ENCODE results near the gene TRIM72. TPM values are rescaled to one million over a fixed set of nuclear protein-coding genes. Genes with fewer than 3 reads are reported as not detected.

Gene TRIM72
- total and polyA plus RNA-seq, 2 donors (not counting 3 experiments of a cell fraction or from before 2014, with no cell fraction given) = not detected

GRCh38 chr16:31190818-31191444 lies 23.0 kb upstream of the TRIM72 start:
- H3K27me3 ChIP-seq (ENCODE audit: control insufficient read depth in 2 of 2, insufficient read depth in 2 of 2, low read length in 2 of 2) = no peaks in the 10 kb centered on the region
- H3K9ac ChIP-seq (replicated peaks; ENCODE audit: extremely low read depth, insufficient read depth, low read length) = no peak overlapping the region
- TF ChIP-seq POLR2AphosphoS5 (IDR thresholded peaks at IDR 0.05; ENCODE audit: insufficient read depth, low read depth, low read length) = peak; percentile 10
- no peak for TF ChIP-seq GATA2 (IDR thresholded peaks at IDR 0.05; ENCODE audit: insufficient read depth, insufficient read length, low read depth, low read length)
- H3K9me1 ChIP-seq (replicated peaks; ENCODE audit: control insufficient read depth, extremely low read depth, insufficient read depth, low read length) = no peaks in the 10 kb centered on the region
- DNase-seq (ENCODE audit: low read depth, low spot score) = no peak
- ChIA-PET CTCF (no interaction called here), POLR2A (interaction anchor here (1.4 to 2.0 kb wide), 3 partner anchors 10 to 11 kb away, joined by 3 to 11 read pairs (median 5); partner anchors contain the start of gene FUS)
- peaks cover 6% of the 10 kb centered on the region for H4K20me1 ChIP-seq (replicated peaks; ENCODE audit: control insufficient read depth, extremely low read depth, insufficient read depth, low read length)
- no peak for FAIRE-seq
- dilution Hi-C loops (cut with MboI; ENCODE audit: extremely low pct_ligation_motif_present, low sequenced_read_pairs) = no loop called here
- H3K4me3 ChIP-seq (replicated peaks in 1 of 3; ENCODE audit: insufficient read depth in 1 of 3, low read depth in 1 of 3, low read length in 3 of 3) = no peak overlapping the region
- H3K9me3 ChIP-seq (replicated peaks; ENCODE audit: control insufficient read depth, insufficient read depth, low read length) = no peaks in the 10 kb centered on the region
- BruUV-seq (replicated peaks) = no TSS peak
- no peaks in the 10 kb centered on the region for H3K4me1 ChIP-seq (ENCODE audit: control insufficient read depth, extremely low read depth, insufficient read depth, low read length)
- intact Hi-C loops (cut with micrococcal nuclease) = no loop called here
- no peak overlapping the region for H3K27ac ChIP-seq (ENCODE audit: insufficient read depth, low read depth, low read length)
- peaks cover 70 to 83% of the 10 kb centered on the region in 2 experiments for H3K36me3 ChIP-seq (ENCODE audit: control insufficient read depth in 2 of 2, extremely low read depth in 1 of 2, insufficient read depth in 2 of 2, low read length in 2 of 2)
- peaks cover 51% of the 10 kb centered on the region for H3K79me2 ChIP-seq (ENCODE audit: control insufficient read depth, insufficient read depth, low read length)
- no peak overlapping the region for H2AFZ ChIP-seq (ENCODE audit: low read depth, low read length)
- no peak overlapping the region for H3K4me2 ChIP-seq (ENCODE audit: insufficient read depth, low read length)

DNA sequence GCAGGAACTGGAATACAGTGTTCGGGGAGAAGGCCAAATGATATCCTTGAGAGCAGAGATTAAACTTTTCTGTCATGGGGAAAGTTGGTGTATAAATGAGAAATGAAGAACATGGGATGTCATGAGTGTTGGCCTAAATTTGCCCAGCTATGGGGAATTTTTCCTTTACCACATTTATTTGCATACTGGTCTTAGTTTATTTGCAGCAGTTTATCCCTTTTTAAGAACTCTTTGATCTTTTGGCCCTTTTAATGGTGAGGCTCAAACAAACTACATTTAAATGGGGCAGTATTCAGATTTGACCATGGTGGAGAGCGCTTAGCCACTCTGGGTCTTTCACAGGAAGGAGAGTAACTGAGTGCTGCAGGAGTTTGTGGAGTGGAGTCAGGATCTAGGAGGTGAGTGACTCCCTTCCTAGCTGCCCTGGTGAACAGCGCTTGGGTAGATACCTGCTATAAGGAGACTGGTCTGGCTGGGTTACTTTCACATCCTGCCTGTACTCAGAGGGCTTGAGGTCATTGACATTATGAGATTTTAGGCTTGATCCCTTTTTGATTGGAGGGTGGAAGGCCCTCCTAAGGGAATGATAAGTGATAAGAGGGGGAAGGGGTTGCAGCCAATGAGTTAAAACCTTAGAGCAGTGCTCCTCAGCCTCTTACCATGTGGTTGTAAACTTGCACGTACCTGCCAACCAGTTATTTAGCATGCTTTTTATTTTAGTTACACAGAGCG lies 22.1 kb upstream of the TRIM72 start:
- intact Hi-C loops (cut with micrococcal nuclease) (no loop called here), dilution Hi-C loops (cut with MboI; ENCODE audit: extremely low pct_ligation_motif_present, low sequenced_read_pairs) (no loop called here)
- H3K9me1 ChIP-seq (replicated peaks; ENCODE audit: control insufficient read depth, extremely low read depth, insufficient read depth, low read length) = no peaks in the 10 kb centered on the region
- H3K79me2 ChIP-seq (ENCODE audit: control insufficient read depth, insufficient read depth, low read length) = peaks cover 41% of the 10 kb centered on the region
- no peak overlapping the region for H3K4me3 ChIP-seq (replicated peaks in 1 of 3; ENCODE audit: insufficient read depth in 1 of 3, low read depth in 1 of 3, low read length in 3 of 3)
- peaks cover 3% of the 10 kb centered on the region for H4K20me1 ChIP-seq (replicated peaks; ENCODE audit: control insufficient read depth, extremely low read depth, insufficient read depth, low read length)
- no peak for TF ChIP-seq FOS (IDR thresholded peaks at IDR 0.05; ENCODE audit: borderline replicate concordance, insufficient read depth, low read length)
- TF ChIP-seq, protein P1, sequence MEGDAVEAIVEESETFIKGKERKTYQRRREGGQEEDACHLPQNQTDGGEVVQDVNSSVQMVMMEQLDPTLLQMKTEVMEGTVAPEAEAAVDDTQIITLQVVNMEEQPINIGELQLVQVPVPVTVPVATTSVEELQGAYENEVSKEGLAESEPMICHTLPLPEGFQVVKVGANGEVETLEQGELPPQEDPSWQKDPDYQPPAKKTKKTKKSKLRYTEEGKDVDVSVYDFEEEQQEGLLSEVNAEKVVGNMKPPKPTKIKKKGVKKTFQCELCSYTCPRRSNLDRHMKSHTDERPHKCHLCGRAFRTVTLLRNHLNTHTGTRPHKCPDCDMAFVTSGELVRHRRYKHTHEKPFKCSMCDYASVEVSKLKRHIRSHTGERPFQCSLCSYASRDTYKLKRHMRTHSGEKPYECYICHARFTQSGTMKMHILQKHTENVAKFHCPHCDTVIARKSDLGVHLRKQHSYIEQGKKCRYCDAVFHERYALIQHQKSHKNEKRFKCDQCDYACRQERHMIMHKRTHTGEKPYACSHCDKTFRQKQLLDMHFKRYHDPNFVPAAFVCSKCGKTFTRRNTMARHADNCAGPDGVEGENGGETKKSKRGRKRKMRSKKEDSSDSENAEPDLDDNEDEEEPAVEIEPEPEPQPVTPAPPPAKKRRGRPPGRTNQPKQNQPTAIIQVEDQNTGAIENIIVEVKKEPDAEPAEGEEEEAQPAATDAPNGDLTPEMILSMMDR (IDR thresholded peaks at IDR 0.05; ENCODE audit: extremely low read depth in 1 of 2, insufficient read depth in 1 of 2, low read depth in 1 of 2, low read length in 2 of 2) = no peak
- TF ChIP-seq POLR2A (IDR thresholded peaks at IDR 0.05; ENCODE audit: low read depth, low read length) = no peak
- TF ChIP-seq POLR2AphosphoS5 (IDR thresholded peaks at IDR 0.05; ENCODE audit: insufficient read depth, low read depth, low read length) = no peak
- TF ChIP-seq MYC (IDR thresholded peaks at IDR 0.05; ENCODE audit: low read depth, low read length) = no peak
- no peak for TF ChIP-seq JUN (IDR thresholded peaks at IDR 0.05; ENCODE audit: borderline replicate concordance, insufficient read depth, insufficient read length, low read depth)
- no peak for TF ChIP-seq EZH2 (IDR thresholded peaks at IDR 0.05; ENCODE audit: borderline replicate concordance, low read depth, low read length, severe bottlenecking)
- TF ChIP-seq GATA2 (IDR thresholded peaks at IDR 0.05; ENCODE audit: insufficient read depth, insufficient read length, low read depth, low read length) = no peak
- TF ChIP-seq, protein P2, sequence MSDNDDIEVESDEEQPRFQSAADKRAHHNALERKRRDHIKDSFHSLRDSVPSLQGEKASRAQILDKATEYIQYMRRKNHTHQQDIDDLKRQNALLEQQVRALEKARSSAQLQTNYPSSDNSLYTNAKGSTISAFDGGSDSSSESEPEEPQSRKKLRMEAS (IDR thresholded peaks at IDR 0.05; ENCODE audit: insufficient read depth, insufficient read length) = no peak
- H3K36me3 ChIP-seq (ENCODE audit: control insufficient read depth in 2 of 2, extremely low read depth in 1 of 2, insufficient read depth in 2 of 2, low read length in 2 of 2) = peaks cover 63 to 79% of the 10 kb centered on the region in 2 experiments
- FAIRE-seq (no peak), DNase-seq (ENCODE audit: low read depth, low spot score) (no peak)
- H3K4me1 ChIP-seq (ENCODE audit: control insufficient read depth, extremely low read depth, insufficient read depth, low read length) = no peaks in the 10 kb centered on the region
- no peak overlapping the region for H3K9ac ChIP-seq (replicated peaks; ENCODE audit: extremely low read depth, insufficient read depth, low read length)
- H2AFZ ChIP-seq (ENCODE audit: low read depth, low read length) = no peak overlapping the region
- ChIA-PET CTCF (interaction anchor here (1.0 to 1.5 kb wide), 2 partner anchors 9 to 15 kb away, joined by 3 read pairs; no protein-coding TSS in a partner anchor), POLR2A (interaction anchor here (1.2 to 2.0 kb wide), 3 partner anchors 9 to 12 kb away, joined by 3 to 11 read pairs (median 5); partner anchors contain the start of gene FUS)
- H3K9me3 ChIP-seq (replicated peaks; ENCODE audit: control insufficient read depth, insufficient read depth, low read length) = no peaks in the 10 kb centered on the region
- no TSS peak for BruUV-seq (replicated peaks)
- H3K27me3 ChIP-seq (ENCODE audit: control insufficient read depth in 2 of 2, insufficient read depth in 2 of 2, low read length in 2 of 2) = no peaks in the 10 kb centered on the region
- H3K4me2 ChIP-seq (ENCODE audit: insufficient read depth, low read length) = no peak overlapping the region
- no peak overlapping the region for H3K27ac ChIP-seq (ENCODE audit: insufficient read depth, low read depth, low read length)

Data from endothelial cell of umbilical vein (primary cell).